SK-N-SH (cell line): ENCODE results near the gene ALG3.

Source experiments
- CHD2 ChIP-seq: fragments of 150-350 bp; IDR thresholded peaks from 2 replicates; pipeline ENCODE4 v1.6.1; 2018; ENCODE audit warnings: low read length; ENCODE audit not compliant: partially characterized antibody
- CTCF ChIP-seq: fragments of 200-600 bp; sonication (generic); IDR thresholded peaks from 2 replicates; pipeline ENCODE4 v1.6.1; 2017; ENCODE audit warnings: antibody characterized with exemption, mild to moderate bottlenecking, moderate library complexity
- ELF1 ChIP-seq: IDR thresholded peaks from 2 replicates; pipeline ENCODE4 v1.4.0; 2012
- EZH2phosphoT487 ChIP-seq: fragments of 200-600 bp; sonication (generic); IDR thresholded peaks from 2 replicates; pipeline ENCODE4 v1.6.1; 2017; ENCODE audit warnings: low read depth, mixed run types, mild to moderate bottlenecking, antibody characterized with exemption, moderate library complexity, borderline replicate concordance
- FOXM1 ChIP-seq: IDR thresholded peaks from 2 replicates; pipeline ENCODE4 v1.4.0; 2012; ENCODE audit warnings: low read depth, mild to moderate bottlenecking
- MAX ChIP-seq: IDR thresholded peaks from 2 replicates; pipeline ENCODE4 v1.4.0; 2012; ENCODE audit warnings: low read depth
- POLR2AphosphoS5 ChIP-seq: IDR thresholded peaks from 2 replicates; pipeline ENCODE4 v1.6.1; 2012; ENCODE audit warnings: low read depth, low read length
- RAD21 ChIP-seq: IDR thresholded peaks from 2 replicates; pipeline ENCODE4 v1.6.1; 2012; ENCODE audit warnings: mild to moderate bottlenecking, low read length
- SIN3A ChIP-seq: IDR thresholded peaks from 2 replicates; pipeline ENCODE4 v1.6.1; 2012; ENCODE audit warnings: low read depth, mild to moderate bottlenecking, low read length, moderate library complexity, borderline replicate concordance
- TAF1 ChIP-seq: IDR thresholded peaks from 2 replicates; pipeline ENCODE4 v1.6.1; 2012; ENCODE audit warnings: low read depth, mild to moderate bottlenecking, low read length, moderate library complexity, borderline replicate concordance
- TCF12 ChIP-seq: IDR thresholded peaks from 2 replicates; pipeline ENCODE4 v1.4.0; 2012

GRCh38 chr3:184238246-184238818 lies 10.4 kb downstream of the ALG3 start:
- TF ChIP-seq SIN3A (no peak), CTCF (no peak), RAD21 (no peak), CHD2 (no peak), MAX (no peak), POLR2AphosphoS5 (no peak), TCF12 (no peak), FOXM1 (no peak), EZH2phosphoT487 (no peak), TAF1 (no peak), ELF1 (no peak)
